Measurements from ENCODE around the gene TRIM71. TPM values are rescaled to one million over a fixed set of nuclear protein-coding genes. Genes with fewer than 3 reads are reported as not detected.

The TRIM71 gene
- total and polyA plus RNA-seq, 2 donors = 0.09 TPM

GRCh38 chr3:32865383-32865782, 47.6 kb downstream of the TRIM71 start:
- Histone ChIP-seq H3K4me3 (ENCODE audit: low read length in 2 of 2) (no peak overlapping the region), H3K27ac (ENCODE audit: low read depth in 1 of 2, low read length in 1 of 2) (no peak overlapping the region), H3K27me3 (ENCODE audit: control insufficient read depth in 2 of 2, insufficient read depth in 1 of 2, low read length in 1 of 2) (no peaks in the 10 kb centered on the region), H3K4me1 (ENCODE audit: control insufficient read depth in 2 of 2, insufficient read depth in 2 of 2, low read length in 2 of 2) (no peaks in the 10 kb centered on the region), H3K9me3 (ENCODE audit: control insufficient read depth in 2 of 2, insufficient read depth in 1 of 2, low read length in 1 of 2) (no peaks in the 10 kb centered on the region), H3K36me3 (ENCODE audit: control insufficient read depth in 2 of 2, insufficient read depth in 2 of 2, low read length in 1 of 2) (no peaks in the 10 kb centered on the region)
- no peak for DNase-seq (ENCODE audit: low read depth in 6 of 9, low spot score in 9 of 9)
- whole genome bisulfite sequencing = 94% methylated on average over 6 of the region's 6 CpGs

DNA sequence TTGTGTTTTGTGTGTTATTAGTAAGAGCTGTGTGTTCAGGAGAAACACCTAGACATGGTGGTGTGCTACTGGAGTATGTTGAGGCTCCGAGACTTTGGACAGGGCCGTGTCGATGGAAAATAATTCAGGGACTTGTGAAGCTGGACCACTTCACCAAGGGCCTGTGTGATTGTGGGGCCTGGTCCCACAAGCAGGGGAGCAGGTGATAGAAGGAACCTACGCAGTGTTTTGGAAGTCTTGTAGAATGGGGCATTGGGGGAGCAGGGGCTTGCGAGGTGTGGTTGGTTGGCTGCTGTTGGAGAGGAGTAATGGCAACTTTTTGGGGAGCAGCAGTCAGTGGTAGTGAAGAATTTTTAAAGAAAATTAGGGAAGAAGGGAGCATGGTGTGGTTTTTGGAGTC, 48.7 kb downstream of the TRIM71 start:
- 98% methylated on average over 5 of the region's 5 CpGs for WGBS
- Histone ChIP-seq H3K27ac (ENCODE audit: low read depth in 1 of 2, low read length in 1 of 2) (no peak overlapping the region), H3K4me3 (ENCODE audit: low read length in 2 of 2) (no peak overlapping the region), H3K4me1 (ENCODE audit: control insufficient read depth in 2 of 2, insufficient read depth in 2 of 2, low read length in 2 of 2) (no peaks in the 10 kb centered on the region), H3K9me3 (ENCODE audit: control insufficient read depth in 2 of 2, insufficient read depth in 1 of 2, low read length in 1 of 2) (no peaks in the 10 kb centered on the region), H3K36me3 (ENCODE audit: control insufficient read depth in 2 of 2, insufficient read depth in 2 of 2, low read length in 1 of 2) (no peaks in the 10 kb centered on the region), H3K27me3 (ENCODE audit: control insufficient read depth in 2 of 2, insufficient read depth in 1 of 2, low read length in 1 of 2) (no peaks in the 10 kb centered on the region)
- no peak for DNase-seq (ENCODE audit: low read depth in 6 of 9, low spot score in 9 of 9)

GRCh38 chr3:32867954-32868353, 50.2 kb downstream of the TRIM71 start:
- Histone ChIP-seq H3K27me3 (ENCODE audit: control insufficient read depth in 2 of 2, insufficient read depth in 1 of 2, low read length in 1 of 2) (no peaks in the 10 kb centered on the region), H3K9me3 (ENCODE audit: control insufficient read depth in 2 of 2, insufficient read depth in 1 of 2, low read length in 1 of 2) (no peaks in the 10 kb centered on the region), H3K36me3 (ENCODE audit: control insufficient read depth in 2 of 2, insufficient read depth in 2 of 2, low read length in 1 of 2) (no peaks in the 10 kb centered on the region), H3K27ac (ENCODE audit: low read depth in 1 of 2, low read length in 1 of 2) (no peak overlapping the region), H3K4me1 (ENCODE audit: control insufficient read depth in 2 of 2, insufficient read depth in 2 of 2, low read length in 2 of 2) (no peaks in the 10 kb centered on the region), H3K4me3 (ENCODE audit: low read length in 2 of 2) (no peak overlapping the region)
- DNase-seq (ENCODE audit: low read depth in 6 of 9, low spot score in 9 of 9) = no peak
- 98% methylated on average over 5 of the region's 5 CpGs for WGBS

- 93% methylated on average over 7 of the region's 7 CpGs for WGBS
- H3K4me3 ChIP-seq (ENCODE audit: low read length in 2 of 2) = no peak overlapping the region
- no peaks in the 10 kb centered on the region for H3K27me3 ChIP-seq (ENCODE audit: control insufficient read depth in 2 of 2, insufficient read depth in 1 of 2, low read length in 1 of 2)
- H3K36me3 ChIP-seq (ENCODE audit: control insufficient read depth in 2 of 2, insufficient read depth in 2 of 2, low read length in 1 of 2) = no peaks in the 10 kb centered on the region
- H3K9me3 ChIP-seq (ENCODE audit: control insufficient read depth in 2 of 2, insufficient read depth in 1 of 2, low read length in 1 of 2) = no peaks in the 10 kb centered on the region
- H3K4me1 ChIP-seq (ENCODE audit: control insufficient read depth in 2 of 2, insufficient read depth in 2 of 2, low read length in 2 of 2) = peaks cover 0 to 3% of the 10 kb centered on the region in 2 donors
- H3K27ac ChIP-seq (ENCODE audit: low read depth in 1 of 2, low read length in 1 of 2) = no peak overlapping the region
- DNase-seq (ENCODE audit: low read depth in 6 of 9, low spot score in 9 of 9) = no peak
These were observed 51.1 kb downstream of the TRIM71 start for GRCh38 chr3:32868719-32869512.

- H3K4me3 ChIP-seq (ENCODE audit: low read length in 2 of 2) = no peak overlapping the region
- no peaks in the 10 kb centered on the region for H3K9me3 ChIP-seq (ENCODE audit: control insufficient read depth in 2 of 2, insufficient read depth in 1 of 2, low read length in 1 of 2)
- no peak for DNase-seq (ENCODE audit: low read depth in 6 of 9, low spot score in 9 of 9)
- peaks cover 0 to 3% of the 10 kb centered on the region in 2 donors for H3K4me1 ChIP-seq (ENCODE audit: control insufficient read depth in 2 of 2, insufficient read depth in 2 of 2, low read length in 2 of 2)
- H3K27ac ChIP-seq (ENCODE audit: low read depth in 1 of 2, low read length in 1 of 2) = no peak overlapping the region
- no peaks in the 10 kb centered on the region for H3K27me3 ChIP-seq (ENCODE audit: control insufficient read depth in 2 of 2, insufficient read depth in 1 of 2, low read length in 1 of 2)
- no peaks in the 10 kb centered on the region for H3K36me3 ChIP-seq (ENCODE audit: control insufficient read depth in 2 of 2, insufficient read depth in 2 of 2, low read length in 1 of 2)
- 95% methylated on average over 15 of the region's 15 CpGs for whole genome bisulfite sequencing
These were observed 51.8 kb downstream of the TRIM71 start for GRCh38 chr3:32869513-32870047.

DNA sequence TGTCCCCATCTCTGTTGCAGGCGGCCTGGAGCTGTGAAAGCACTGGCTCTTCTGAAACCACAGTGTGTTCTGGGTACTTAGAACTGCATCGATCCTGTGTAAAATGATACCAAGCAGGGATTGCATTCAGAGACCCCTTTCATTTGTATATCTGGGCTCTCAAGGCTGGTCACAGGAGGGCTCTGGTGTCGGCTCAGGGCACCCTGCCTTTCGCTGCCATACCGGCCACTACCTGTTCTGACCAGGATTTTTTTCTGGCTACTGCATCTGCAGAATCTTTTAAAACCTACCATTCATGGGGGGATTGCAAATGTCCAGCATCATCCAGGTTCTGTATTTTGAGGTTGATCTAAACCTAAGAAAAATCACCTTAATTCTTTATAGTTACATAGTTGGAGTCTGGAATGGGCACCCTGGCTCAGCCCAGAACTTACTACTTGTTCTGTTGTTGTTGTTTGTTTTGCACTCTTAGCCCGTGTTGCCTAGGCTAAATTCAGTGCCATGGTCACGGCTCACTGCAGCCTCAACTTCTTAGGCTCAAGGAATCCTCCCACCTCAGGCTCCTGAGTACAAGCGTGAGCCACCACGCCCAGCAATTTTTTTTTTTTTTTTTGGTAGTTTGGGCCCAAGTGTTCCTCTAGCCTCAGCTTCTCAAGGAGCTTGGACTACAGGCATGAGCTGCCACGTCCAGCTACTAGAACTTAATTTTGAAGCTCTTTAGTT, 52.7 kb downstream of the TRIM71 start:
- Histone ChIP-seq H3K36me3 (ENCODE audit: control insufficient read depth in 2 of 2, insufficient read depth in 2 of 2, low read length in 1 of 2) (no peaks in the 10 kb centered on the region), H3K27me3 (ENCODE audit: control insufficient read depth in 2 of 2, insufficient read depth in 1 of 2, low read length in 1 of 2) (no peaks in the 10 kb centered on the region), H3K4me1 (ENCODE audit: control insufficient read depth in 2 of 2, insufficient read depth in 2 of 2, low read length in 2 of 2) (peaks cover 0 to 3% of the 10 kb centered on the region in 2 donors), H3K9me3 (ENCODE audit: control insufficient read depth in 2 of 2, insufficient read depth in 1 of 2, low read length in 1 of 2) (no peaks in the 10 kb centered on the region), H3K4me3 (ENCODE audit: low read length in 2 of 2) (no peak overlapping the region), H3K27ac (ENCODE audit: low read depth in 1 of 2, low read length in 1 of 2) (no peak overlapping the region)
- WGBS = 93% methylated on average over 10 of the region's 10 CpGs
- no peak for DNase-seq (ENCODE audit: low read depth in 6 of 9, low spot score in 9 of 9)

GRCh38 chr3:32871273-32871672, 53.5 kb downstream of the TRIM71 start:
- Histone ChIP-seq H3K27me3 (ENCODE audit: control insufficient read depth in 2 of 2, insufficient read depth in 1 of 2, low read length in 1 of 2) (no peaks in the 10 kb centered on the region), H3K9me3 (ENCODE audit: control insufficient read depth in 2 of 2, insufficient read depth in 1 of 2, low read length in 1 of 2) (no peaks in the 10 kb centered on the region), H3K4me3 (ENCODE audit: low read length in 2 of 2) (no peak overlapping the region), H3K27ac (ENCODE audit: low read depth in 1 of 2, low read length in 1 of 2) (no peak overlapping the region), H3K4me1 (ENCODE audit: control insufficient read depth in 2 of 2, insufficient read depth in 2 of 2, low read length in 2 of 2) (peaks cover 0 to 3% of the 10 kb centered on the region in 2 donors), H3K36me3 (ENCODE audit: control insufficient read depth in 2 of 2, insufficient read depth in 2 of 2, low read length in 1 of 2) (no peaks in the 10 kb centered on the region)
- 97% methylated on average over 7 of the region's 7 CpGs for WGBS
- DNase-seq (ENCODE audit: low read depth in 6 of 9, low spot score in 9 of 9) = no peak

DNA sequence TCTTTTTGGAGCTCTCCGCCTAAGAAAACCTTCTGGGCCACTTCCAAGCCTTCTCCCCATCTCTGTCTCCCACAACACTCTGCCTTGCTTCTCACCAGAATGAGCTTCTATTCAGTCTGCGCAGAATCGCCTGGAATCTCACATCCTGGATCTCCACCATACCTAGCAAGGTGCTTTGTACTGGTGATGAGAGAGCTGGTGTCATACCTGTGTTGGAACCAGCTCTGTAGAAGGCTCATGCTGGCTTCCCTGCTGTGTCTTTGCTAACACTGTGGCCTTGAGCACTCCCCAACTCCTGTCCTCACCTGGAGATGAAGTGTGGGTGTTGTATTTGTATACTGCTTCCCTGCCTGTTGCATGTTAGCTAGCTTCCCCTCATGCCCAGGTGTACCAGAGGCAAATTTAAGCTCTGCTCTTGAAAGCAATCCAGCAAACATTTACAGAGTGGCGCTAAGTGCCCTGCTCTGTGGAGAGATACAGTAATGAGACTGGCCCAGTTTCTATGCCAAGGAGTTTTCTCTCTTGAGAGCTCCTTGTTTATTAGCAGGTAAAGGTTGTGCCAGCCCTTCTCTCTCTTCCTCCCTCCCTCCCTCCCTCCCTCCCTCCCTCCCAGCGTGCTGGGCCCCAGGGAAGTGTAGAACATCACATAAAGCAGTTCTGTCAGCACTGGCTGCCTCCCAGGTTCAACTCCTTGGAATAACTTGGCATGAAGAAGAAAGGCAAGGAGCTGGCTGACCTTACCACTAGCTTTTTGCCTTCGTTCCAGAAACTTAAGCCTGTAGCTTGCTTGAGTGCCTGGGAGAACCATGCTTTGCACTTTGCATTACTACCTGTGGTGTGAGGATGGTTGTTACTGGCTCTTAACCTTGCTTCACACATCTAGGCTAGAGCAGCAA, 54.9 kb downstream of the TRIM71 start:
- Histone ChIP-seq H3K27me3 (ENCODE audit: control insufficient read depth in 2 of 2, insufficient read depth in 1 of 2, low read length in 1 of 2) (no peaks in the 10 kb centered on the region), H3K4me3 (ENCODE audit: low read length in 2 of 2) (no peak overlapping the region), H3K9me3 (ENCODE audit: control insufficient read depth in 2 of 2, insufficient read depth in 1 of 2, low read length in 1 of 2) (no peaks in the 10 kb centered on the region), H3K4me1 (ENCODE audit: control insufficient read depth in 2 of 2, insufficient read depth in 2 of 2, low read length in 2 of 2) (peaks cover 0 to 3% of the 10 kb centered on the region in 2 donors), H3K27ac (ENCODE audit: low read depth in 1 of 2, low read length in 1 of 2) (no peak overlapping the region), H3K36me3 (ENCODE audit: control insufficient read depth in 2 of 2, insufficient read depth in 2 of 2, low read length in 1 of 2) (no peaks in the 10 kb centered on the region)
- WGBS = 91% methylated on average over 6 of the region's 6 CpGs
- DNase-seq (ENCODE audit: low read depth in 6 of 9, low spot score in 9 of 9) = no peak

Data from thymus (tissue), 11 donors.